T-helper 1 cell treated with Interleukin-12 subunit alpha and Interleukin-12 subunit beta and Interleukin-4 antibody, amounts not matched to agents 30 μg/mL and 1 μg/mL, for 36 hours (primary cell): ENCODE results near the gene LRRC15.

Experiments
- H3K27ac Mint-ChIP-seq: one replicate; pipeline ENCODE4 v1.8.0; 2021; ENCODE audit warnings: mild to moderate bottlenecking, mixed read lengths
- H3K27me3 Mint-ChIP-seq: one replicate; pipeline ENCODE4 v1.8.0; 2021; ENCODE audit warnings: low read depth, mixed read lengths
- H3K36me3 Mint-ChIP-seq: one replicate; pipeline ENCODE4 v1.8.0; 2021; ENCODE audit warnings: low read depth, mixed read lengths
- H3K4me1 Mint-ChIP-seq: one replicate; pipeline ENCODE4 v1.8.0; 2021; ENCODE audit warnings: low read depth, mixed read lengths
- H3K4me3 Mint-ChIP-seq: one replicate; pipeline ENCODE4 v1.8.0; 2021; ENCODE audit warnings: mild to moderate bottlenecking, moderate library complexity, mixed read lengths
- H3K9me3 Mint-ChIP-seq: one replicate; pipeline ENCODE4 v1.8.0; 2021; ENCODE audit warnings: mixed read lengths

The LRRC15 gene

DNA sequence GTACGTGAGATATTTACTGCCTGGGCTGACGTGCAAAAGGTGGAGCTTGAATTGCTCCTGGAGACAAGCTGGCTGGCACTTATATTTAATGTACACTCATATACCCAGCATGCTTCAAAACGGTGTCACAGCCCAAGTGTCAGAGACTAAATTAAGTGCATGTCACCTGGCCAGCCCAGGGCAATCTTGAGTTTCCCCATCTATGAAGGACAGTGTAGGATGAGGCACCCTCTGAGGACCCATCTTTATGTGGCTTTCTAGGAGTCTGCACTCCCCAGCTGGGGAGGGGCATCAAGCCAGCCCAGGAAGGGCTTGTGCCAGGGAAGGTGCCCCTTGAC lies 5.3 kb downstream of the LRRC15 start:
- peaks cover 31% of the 10 kb centered on the region for H3K27me3 Mint-ChIP-seq
- H3K4me3 Mint-ChIP-seq = no peak overlapping the region
- H3K4me1 Mint-ChIP-seq = no peaks in the 10 kb centered on the region
- H3K9me3 Mint-ChIP-seq = no peaks in the 10 kb centered on the region
- H3K27ac Mint-ChIP-seq = no peak overlapping the region
- H3K36me3 Mint-ChIP-seq = no peaks in the 10 kb centered on the region

- Mint-ChIP-seq H3K27ac (no peak overlapping the region), H3K9me3 (no peaks in the 10 kb centered on the region), H3K36me3 (no peaks in the 10 kb centered on the region), H3K27me3 (peaks cover 17% of the 10 kb centered on the region), H3K4me3 (no peak overlapping the region), H3K4me1 (no peaks in the 10 kb centered on the region)
These were observed 9.0 kb downstream of the LRRC15 start for GRCh38 chr3:194360568-194360967.

DNA sequence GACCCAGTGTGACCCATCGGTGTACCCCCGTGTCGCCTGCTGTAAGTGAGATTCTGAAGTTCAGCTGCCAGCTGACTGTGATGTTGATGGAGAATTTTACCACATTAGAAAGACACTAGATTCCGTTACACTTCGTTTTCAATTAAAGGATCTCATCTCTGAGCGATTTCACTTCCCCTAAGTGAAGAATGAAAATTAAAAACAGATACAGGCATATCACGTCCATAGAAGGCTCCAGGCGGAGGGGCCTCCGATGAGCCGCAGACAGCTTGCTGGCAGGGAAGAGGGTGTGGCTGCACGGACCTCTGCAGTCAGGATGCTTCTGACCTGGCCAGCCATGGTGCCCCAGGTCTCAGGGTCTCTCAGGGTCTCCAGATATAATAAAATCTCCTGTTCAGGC lies 11.9 kb downstream of the LRRC15 start:
- Mint-ChIP-seq H3K9me3 (no peaks in the 10 kb centered on the region), H3K36me3 (no peaks in the 10 kb centered on the region), H3K4me1 (no peaks in the 10 kb centered on the region), H3K27ac (no peak overlapping the region), H3K27me3 (peaks cover 14% of the 10 kb centered on the region), H3K4me3 (no peak overlapping the region)

- Mint-ChIP-seq H3K27ac (no peak overlapping the region), H3K4me3 (no peak overlapping the region), H3K27me3 (peaks cover 11% of the 10 kb centered on the region), H3K9me3 (no peaks in the 10 kb centered on the region), H3K4me1 (no peaks in the 10 kb centered on the region), H3K36me3 (no peaks in the 10 kb centered on the region)
These were observed 14.2 kb downstream of the LRRC15 start for GRCh38 chr3:194355379-194355778.

- H3K9me3 Mint-ChIP-seq = no peaks in the 10 kb centered on the region
- peaks cover 2% of the 10 kb centered on the region for H3K4me1 Mint-ChIP-seq
- H3K36me3 Mint-ChIP-seq = no peaks in the 10 kb centered on the region
- peaks cover 11% of the 10 kb centered on the region for H3K27me3 Mint-ChIP-seq
- H3K27ac Mint-ChIP-seq = no peak overlapping the region
- H3K4me3 Mint-ChIP-seq = no peak overlapping the region
These were observed 15.2 kb downstream of the LRRC15 start for GRCh38 chr3:194354315-194354714.

DNA sequence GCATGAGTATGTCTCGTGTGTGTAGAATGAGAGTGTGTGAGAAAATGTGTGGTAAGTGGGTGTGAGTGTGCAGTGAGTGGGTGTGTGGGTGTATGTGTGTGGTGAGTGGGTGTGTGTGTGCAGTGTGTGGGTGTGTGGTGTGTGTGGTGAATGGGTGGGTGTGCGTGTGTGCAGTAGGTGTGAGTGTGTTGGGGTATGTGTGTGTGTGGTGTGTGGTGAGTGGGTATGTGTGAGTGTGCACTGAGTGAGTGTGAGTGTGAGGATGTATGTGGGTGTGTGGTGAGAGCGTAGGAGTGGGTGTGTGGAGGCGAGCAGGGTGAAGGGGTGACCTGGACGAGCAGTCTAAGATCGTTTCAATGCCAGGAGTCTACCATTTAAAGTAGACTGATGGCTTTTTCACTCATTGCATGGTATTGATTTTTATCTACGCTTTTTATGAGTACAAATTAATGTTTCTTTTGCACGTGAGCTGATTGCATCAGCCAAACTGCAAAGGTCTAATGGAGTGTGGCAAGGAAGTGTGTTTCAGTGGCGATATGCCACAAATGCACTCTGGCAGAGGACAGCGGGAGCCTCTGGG lies 16.8 kb downstream of the LRRC15 start:
- Mint-ChIP-seq H3K4me3 (no peak overlapping the region), H3K27me3 (peaks cover 4% of the 10 kb centered on the region), H3K36me3 (no peaks in the 10 kb centered on the region), H3K4me1 (peaks cover 2% of the 10 kb centered on the region), H3K27ac (no peak overlapping the region), H3K9me3 (no peaks in the 10 kb centered on the region)

DNA sequence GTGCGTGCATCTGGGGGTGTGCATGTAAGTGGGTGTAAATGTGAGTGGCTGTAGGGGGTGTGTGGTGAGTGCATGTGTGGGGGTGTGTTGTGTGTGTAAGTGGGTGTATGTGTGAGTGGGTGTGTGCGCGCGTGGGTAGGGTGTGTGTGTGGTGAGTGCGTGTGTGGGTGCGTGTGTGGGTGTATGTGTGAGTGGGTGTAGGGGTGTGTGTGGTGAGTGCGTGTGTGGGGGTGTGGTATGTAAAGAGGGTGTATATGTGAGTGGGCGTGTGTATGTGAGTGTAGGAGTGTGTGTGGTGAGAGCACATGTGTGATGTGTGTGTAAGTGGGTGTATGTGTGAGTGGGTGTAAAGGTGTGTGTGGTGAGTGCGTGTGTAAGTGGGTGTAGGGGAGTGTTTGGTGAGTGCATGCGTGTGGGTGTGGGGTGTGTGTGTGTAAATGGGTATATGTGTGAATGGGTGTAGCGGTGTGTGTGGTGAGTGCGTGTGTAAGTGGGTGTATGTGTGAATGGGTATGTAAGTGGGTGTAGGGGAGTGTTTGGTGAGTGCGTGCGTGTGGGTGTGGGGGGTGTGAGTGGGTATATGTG lies 17.5 kb downstream of the LRRC15 start:
- Mint-ChIP-seq H3K4me1 (peaks cover 2% of the 10 kb centered on the region), H3K36me3 (no peaks in the 10 kb centered on the region), H3K27me3 (peaks cover 2% of the 10 kb centered on the region), H3K9me3 (no peaks in the 10 kb centered on the region), H3K27ac (no peak overlapping the region), H3K4me3 (no peak overlapping the region)

DNA sequence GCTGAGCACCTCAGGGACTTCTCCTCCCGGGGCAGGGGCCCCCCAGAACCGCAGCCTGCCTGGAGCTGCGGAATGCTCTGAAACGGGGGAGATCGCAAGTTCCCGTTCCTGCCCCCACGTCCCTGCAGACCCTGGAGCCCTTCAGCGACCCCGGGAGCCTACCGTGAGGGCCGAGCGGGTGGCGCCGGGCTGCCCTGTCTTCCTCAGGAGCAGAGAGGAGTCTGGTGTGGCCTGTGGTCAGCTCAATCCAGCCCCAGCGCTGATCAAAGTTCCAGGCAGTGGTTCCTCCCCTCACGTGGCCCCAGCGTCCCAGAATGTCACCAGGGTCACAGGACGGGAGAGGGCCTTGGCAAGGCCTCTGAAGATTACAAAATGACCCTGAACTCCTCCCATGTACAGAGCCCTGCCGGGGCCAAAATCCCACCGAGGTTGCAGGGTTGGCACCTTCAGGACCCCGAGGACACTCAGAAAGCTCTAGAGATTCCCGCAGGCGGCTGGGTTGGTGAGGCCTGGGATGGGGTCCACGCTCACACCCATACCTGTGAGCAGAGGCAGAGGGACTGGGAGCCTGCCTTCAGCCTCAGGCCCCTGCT lies 18.4 kb downstream of the LRRC15 start, which contains the start of gene CPN2:
TSS of gene CPN2 (minus strand) at position 249 of the 593 bp plus-strand sequence. CDS start 8,626 bp downstream, outside the sequence.
- H3K9me3 Mint-ChIP-seq = no peaks in the 10 kb centered on the region
- H3K27ac Mint-ChIP-seq = no peak within 1 kb of the TSS
- no peaks in the 10 kb centered on the region for H3K36me3 Mint-ChIP-seq
- H3K27me3 Mint-ChIP-seq = no peaks in the 10 kb centered on the region
- no peak within 1 kb of the TSS for H3K4me3 Mint-ChIP-seq
- peaks cover 2% of the 10 kb centered on the region for H3K4me1 Mint-ChIP-seq

DNA sequence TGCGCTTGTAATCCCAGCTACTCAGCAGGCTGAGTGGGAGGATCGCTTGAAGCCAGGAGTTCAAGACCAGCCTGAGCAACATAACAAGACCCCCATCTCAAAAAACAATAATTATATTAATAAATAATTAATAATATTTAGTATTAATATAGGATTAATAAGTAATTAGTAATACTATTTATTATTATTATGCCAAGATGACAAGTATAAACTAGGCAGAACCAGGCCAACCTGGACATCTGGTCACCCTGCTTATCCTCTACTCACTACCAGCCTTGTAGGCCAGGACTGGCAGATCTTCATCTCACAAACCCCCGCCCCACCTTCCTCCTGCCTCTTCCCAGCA lies 18.8 kb downstream of the LRRC15 start:
- H3K4me3 Mint-ChIP-seq = no peak overlapping the region
- H3K27me3 Mint-ChIP-seq = no peaks in the 10 kb centered on the region
- H3K9me3 Mint-ChIP-seq = no peaks in the 10 kb centered on the region

DNA sequence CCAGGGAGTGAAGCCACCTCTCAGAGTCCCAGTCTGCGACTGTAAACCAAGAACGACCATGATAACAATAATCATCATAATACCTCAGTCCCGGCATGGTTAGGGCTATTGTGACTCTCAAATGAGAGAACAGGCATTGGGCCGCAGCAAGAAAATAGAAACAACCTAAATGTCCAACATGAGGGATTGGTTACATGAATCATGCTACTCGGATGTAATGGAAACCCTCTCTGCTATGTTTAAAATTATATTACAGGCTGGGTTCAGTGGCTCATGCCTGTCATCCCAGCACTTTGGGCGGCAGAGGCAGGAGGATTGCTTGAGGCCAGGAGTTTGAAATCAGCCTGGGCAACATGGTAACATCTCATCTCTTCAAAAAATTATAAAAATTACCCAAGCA lies 21.2 kb downstream of the LRRC15 start:
- Mint-ChIP-seq H3K4me1 (peaks cover 5% of the 10 kb centered on the region), H3K27ac (no peak overlapping the region), H3K9me3 (no peaks in the 10 kb centered on the region), H3K4me3 (no peak overlapping the region), H3K27me3 (peaks cover 10% of the 10 kb centered on the region), H3K36me3 (no peaks in the 10 kb centered on the region)

More for the DNA sequence above, 18.8 kb downstream of the LRRC15 start:
- Mint-ChIP-seq H3K36me3 (no peaks in the 10 kb centered on the region), H3K4me1 (peaks cover 2% of the 10 kb centered on the region), H3K27ac (no peak overlapping the region)

DNA sequence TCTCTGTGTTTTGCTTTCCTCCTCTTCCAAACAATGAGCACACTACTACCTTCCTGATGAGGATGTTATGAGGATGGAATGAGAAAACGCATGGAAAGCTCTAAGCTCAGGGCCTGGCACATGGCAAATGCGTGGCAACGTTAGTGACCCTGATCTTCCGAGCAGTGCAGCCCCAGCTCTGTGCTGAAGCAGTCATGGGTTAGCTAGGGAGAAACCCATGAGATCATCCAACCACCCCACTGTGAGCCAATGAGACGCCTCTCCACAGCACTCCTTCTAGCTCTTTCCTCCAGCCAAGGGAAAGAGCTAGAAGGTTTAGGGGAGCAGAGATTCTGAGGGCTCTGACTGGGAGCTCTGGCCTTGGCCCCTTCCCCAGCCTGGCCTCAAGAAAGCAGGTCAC lies 22.9 kb downstream of the LRRC15 start:
- Mint-ChIP-seq H3K4me1 (peaks cover 5% of the 10 kb centered on the region), H3K27me3 (peaks cover 14% of the 10 kb centered on the region), H3K9me3 (no peaks in the 10 kb centered on the region), H3K36me3 (no peaks in the 10 kb centered on the region), H3K27ac (no peak overlapping the region), H3K4me3 (no peak overlapping the region)

DNA sequence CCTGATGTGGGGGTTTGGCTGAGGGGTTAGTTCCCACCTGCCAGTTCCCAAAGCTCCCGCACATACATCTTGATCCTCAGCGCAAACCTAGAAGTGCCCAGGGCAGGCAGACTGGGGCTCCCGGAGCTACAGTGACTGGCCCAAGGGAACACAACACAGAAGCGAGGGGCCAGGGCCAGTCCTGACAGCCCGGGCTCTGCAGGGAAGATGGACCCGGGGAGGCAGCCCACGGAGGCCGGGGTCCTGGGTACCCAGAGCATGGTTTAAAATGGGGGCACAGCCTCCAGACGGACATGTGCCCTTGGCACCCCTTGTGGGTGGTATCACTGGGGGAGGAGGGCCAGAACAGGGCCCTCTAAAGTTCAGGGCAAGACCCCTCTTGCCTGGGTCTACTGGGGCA lies 23.5 kb downstream of the LRRC15 start:
- H3K9me3 Mint-ChIP-seq = no peaks in the 10 kb centered on the region
- H3K4me1 Mint-ChIP-seq = peaks cover 5% of the 10 kb centered on the region
- no peaks in the 10 kb centered on the region for H3K36me3 Mint-ChIP-seq
- H3K27me3 Mint-ChIP-seq = peaks cover 14% of the 10 kb centered on the region
- no peak overlapping the region for H3K27ac Mint-ChIP-seq
- H3K4me3 Mint-ChIP-seq = no peak overlapping the region

- no peaks in the 10 kb centered on the region for H3K36me3 Mint-ChIP-seq
- peaks cover 3% of the 10 kb centered on the region for H3K4me1 Mint-ChIP-seq
- H3K4me3 Mint-ChIP-seq = no peak overlapping the region
- no peaks in the 10 kb centered on the region for H3K9me3 Mint-ChIP-seq
- no peak overlapping the region for H3K27ac Mint-ChIP-seq
- peaks cover 18% of the 10 kb centered on the region for H3K27me3 Mint-ChIP-seq
These were observed 25.5 kb downstream of the LRRC15 start for GRCh38 chr3:194344012-194344411.

GRCh38 chr3:194343561-194343893 lies 26.0 kb downstream of the LRRC15 start:
- H3K4me1 Mint-ChIP-seq = peaks cover 3% of the 10 kb centered on the region
- no peaks in the 10 kb centered on the region for H3K36me3 Mint-ChIP-seq
- H3K27me3 Mint-ChIP-seq = peaks cover 18% of the 10 kb centered on the region
- H3K27ac Mint-ChIP-seq = no peak overlapping the region
- H3K4me3 Mint-ChIP-seq = no peak overlapping the region
- no peaks in the 10 kb centered on the region for H3K9me3 Mint-ChIP-seq

GRCh38 chr3:194342861-194343560 lies 26.5 kb downstream of the LRRC15 start:
- Mint-ChIP-seq H3K9me3 (no peaks in the 10 kb centered on the region), H3K27me3 (peaks cover 18% of the 10 kb centered on the region), H3K4me3 (no peak overlapping the region), H3K4me1 (peaks cover 3% of the 10 kb centered on the region), H3K36me3 (no peaks in the 10 kb centered on the region), H3K27ac (no peak overlapping the region)
